Lower leg skin (tissue), 3 donors: ENCODE measurements around the gene FBXW8.

ENCODE experiments used
- POLR2A ChIP-seq, 2 donors: fragments of 450-650 bp; IDR thresholded peaks; one replicate each; pipeline ENCODE4 v1.6.1; 2016 to 2017; ENCODE audit warnings: antibody characterized with exemption in 2 of 2, mild to moderate bottlenecking in 1 of 2, moderate library complexity in 1 of 2
- TF ChIP-seq, protein P1 (sequence below), 3 donors: fragments of 450-650 bp; IDR thresholded peaks; one replicate each; pipeline ENCODE4 v1.5.1; 2016; ENCODE audit warnings: antibody characterized with exemption in 3 of 3, mild to moderate bottlenecking in 3 of 3, moderate library complexity in 2 of 3

DNA sequence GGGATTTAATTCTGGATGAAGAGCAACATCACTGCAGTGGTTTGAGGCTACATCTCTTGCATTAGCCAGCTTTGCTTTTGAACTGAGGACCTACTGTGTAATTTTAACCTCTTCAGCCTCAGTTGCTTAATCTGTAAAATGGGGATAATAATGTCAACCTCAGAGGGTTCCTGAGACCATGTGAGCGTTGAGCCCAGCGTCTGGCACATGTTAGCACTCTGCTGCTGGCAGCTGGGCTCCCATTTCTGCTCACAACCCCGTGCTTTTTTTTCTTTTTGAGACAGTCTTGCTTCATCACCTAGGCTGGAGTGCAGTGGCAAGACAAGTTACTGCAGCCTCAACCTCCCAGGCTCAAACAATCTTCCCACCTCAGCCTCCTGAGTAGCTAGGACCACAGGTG is 156.9 kb downstream of the FBXW8 start:
- no peak for TF ChIP-seq POLR2A (IDR thresholded peaks at IDR 0.05)
- TF ChIP-seq, protein P1, sequence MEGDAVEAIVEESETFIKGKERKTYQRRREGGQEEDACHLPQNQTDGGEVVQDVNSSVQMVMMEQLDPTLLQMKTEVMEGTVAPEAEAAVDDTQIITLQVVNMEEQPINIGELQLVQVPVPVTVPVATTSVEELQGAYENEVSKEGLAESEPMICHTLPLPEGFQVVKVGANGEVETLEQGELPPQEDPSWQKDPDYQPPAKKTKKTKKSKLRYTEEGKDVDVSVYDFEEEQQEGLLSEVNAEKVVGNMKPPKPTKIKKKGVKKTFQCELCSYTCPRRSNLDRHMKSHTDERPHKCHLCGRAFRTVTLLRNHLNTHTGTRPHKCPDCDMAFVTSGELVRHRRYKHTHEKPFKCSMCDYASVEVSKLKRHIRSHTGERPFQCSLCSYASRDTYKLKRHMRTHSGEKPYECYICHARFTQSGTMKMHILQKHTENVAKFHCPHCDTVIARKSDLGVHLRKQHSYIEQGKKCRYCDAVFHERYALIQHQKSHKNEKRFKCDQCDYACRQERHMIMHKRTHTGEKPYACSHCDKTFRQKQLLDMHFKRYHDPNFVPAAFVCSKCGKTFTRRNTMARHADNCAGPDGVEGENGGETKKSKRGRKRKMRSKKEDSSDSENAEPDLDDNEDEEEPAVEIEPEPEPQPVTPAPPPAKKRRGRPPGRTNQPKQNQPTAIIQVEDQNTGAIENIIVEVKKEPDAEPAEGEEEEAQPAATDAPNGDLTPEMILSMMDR (IDR thresholded peaks at IDR 0.05), result no peak
